CD4-positive, alpha-beta T cell treated with Interleukin-10 for 1 hour (primary cell): Measurements from ENCODE around the gene VWC2.
"Not testable (repeated sequence)": the region's sequence is repeated elsewhere in the genome, so short reads cannot be mapped to it uniquely, and the experiment has no call there.

Source experiments
- DNase-seq: peaks from one replicate; pipeline ENCODE4 v3.0.0-alpha.2; 2020

The VWC2 gene

DNA sequence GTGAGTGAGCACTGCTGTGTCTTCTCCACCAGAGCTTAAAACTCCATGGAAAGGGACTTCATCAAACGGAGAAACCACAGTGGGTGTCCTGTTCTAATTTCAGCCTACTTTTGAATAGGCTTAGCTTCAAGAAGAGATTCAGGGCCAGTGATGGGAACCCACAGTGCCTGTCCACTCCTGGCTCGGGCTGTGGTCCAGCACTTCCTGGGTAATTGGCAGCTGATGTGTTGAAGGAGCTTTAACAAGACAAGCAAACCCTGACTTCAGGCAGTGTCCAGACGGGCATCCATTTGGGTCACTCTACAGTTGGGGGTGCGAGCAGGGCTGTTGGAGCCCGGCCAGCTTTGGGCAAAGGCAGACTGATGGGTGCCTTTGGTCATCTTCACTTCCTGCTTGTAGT is 14.5 kb downstream of the VWC2 start:
- no peak for DNase-seq

GRCh38 chr7:49788455-49789059 is 15.1 kb downstream of the VWC2 start:
- DNase-seq, result no peak

GRCh38 chr7:49789736-49790135 is 16.3 kb downstream of the VWC2 start:
- DNase-seq, result no peak

DNA sequence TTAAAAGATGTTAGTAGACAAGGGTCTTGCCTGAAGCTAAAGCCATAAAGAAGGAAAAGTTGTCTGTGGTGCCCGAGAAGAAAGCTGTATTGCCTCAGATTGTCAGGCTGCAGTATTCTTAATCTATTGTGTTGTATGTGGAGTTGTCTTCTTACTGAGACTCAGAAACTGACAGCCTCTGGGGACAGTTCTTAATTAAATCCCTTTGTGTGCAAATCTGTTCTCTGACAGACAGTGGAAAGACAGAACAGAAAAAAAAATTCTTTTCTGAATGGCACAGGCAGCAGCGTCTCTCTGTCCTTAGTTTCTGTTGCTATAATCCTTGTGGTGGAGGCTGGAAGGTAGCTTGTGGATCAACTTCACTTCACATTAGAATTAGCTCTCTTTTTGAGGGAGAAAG is 16.8 kb downstream of the VWC2 start:
- DNase-seq, result no peak

DNA sequence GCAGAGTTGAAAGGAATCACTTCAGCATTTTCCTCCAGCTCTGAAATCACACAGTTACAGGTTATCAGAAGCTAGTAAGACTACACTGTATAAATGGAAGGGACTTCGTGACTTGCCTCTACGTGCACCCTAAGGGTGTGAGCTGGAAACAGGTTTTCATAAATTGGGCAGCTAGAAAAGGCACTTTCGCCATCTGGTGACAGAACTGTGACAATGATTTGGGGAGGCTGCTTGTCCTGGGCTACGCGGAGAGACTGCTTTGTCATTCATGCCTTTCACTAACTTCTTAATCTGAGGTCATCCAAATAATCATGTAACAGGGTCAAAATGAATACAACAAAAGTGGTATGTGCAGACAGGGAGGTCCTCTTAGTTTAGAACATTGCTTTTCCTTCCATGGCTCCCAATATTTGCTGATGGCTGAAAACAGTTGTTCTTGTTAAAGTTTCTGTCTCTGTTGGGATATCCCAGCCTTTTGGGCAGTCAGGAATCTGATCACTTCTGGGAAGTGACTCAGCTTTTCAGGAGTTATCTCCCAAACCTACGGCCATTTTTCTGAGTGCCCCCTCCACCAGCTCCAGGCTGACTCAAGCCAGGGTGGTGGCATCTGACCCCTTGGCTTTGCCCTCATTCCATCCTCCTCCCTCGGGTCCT is 17.8 kb downstream of the VWC2 start:
- DNase-seq, result no peak

GRCh38 chr7:49797987-49798660 is 24.7 kb downstream of the VWC2 start:
- no peak for DNase-seq

GRCh38 chr7:49800031-49800430 is 26.6 kb downstream of the VWC2 start:
- DNase-seq, result no peak

- DNase-seq, result no peak
Observed at GRCh38 chr7:49802600-49802999, 29.2 kb downstream of the VWC2 start.

DNA sequence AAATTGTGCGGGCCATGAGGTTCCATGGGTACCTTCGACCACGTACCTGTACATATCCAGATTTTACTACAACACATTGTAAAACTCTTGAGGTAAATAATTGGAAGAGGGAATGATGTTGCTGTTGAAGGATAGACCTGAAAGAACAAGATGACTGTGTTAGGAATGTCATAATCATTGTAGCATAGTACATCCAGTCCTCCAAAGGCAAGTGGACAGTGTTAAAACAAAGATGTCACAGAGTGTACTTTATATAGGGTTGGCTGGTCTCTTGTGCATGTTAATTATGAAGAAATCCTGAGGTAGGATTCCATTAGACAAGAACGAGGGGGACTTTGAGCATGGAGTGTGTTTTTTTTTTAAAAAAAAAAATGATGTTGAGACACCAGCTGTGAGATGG is 30.4 kb downstream of the VWC2 start:
- no peak for DNase-seq

GRCh38 chr7:49805371-49806007 is 32.1 kb downstream of the VWC2 start:
- DNase-seq, result no peak

DNA sequence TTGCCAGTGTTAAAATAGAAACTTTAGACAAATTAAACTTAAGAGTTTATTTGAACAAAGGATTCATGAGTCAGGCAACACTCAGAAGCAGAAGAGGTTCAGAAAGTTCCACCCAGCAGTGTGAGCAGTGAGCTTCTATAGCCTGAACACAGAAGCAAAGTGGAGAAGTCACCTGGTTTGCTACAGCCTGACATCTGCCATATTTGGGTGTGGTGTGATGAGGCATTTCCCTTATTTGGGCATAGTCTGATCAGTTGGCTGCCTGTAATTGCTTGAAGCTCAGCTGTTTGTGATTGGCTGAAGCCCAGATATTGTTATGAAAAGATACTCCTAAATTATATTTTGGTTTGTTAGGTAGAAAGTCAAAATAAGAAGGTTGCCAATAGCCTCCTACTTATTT is 39.1 kb downstream of the VWC2 start:
- no peak for DNase-seq

DNA sequence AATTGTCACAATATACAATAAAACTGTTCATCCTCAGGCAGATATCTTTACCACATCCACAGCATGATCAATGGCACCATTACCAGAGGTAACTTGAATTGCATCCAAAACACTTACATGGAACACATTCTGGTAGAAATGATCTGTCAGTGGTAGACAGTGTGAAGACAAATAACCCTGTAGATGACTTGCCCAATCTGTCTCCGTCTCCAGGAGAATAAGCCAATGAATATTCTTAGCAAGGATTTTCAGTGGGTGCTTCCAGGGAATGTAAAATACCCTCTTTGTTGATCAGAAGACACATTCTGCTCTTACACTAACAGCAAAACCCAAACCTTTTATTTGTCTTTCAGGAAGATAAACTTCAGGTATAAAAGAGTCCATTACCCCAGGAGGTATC is 43.8 kb downstream of the VWC2 start:
- DNase-seq, result no peak

- no peak for DNase-seq
Observed at GRCh38 chr7:49821181-49821580, 47.7 kb downstream of the VWC2 start.

- DNase-seq, result no peak
Observed at GRCh38 chr7:49822856-49823255, 49.4 kb downstream of the VWC2 start.

DNA sequence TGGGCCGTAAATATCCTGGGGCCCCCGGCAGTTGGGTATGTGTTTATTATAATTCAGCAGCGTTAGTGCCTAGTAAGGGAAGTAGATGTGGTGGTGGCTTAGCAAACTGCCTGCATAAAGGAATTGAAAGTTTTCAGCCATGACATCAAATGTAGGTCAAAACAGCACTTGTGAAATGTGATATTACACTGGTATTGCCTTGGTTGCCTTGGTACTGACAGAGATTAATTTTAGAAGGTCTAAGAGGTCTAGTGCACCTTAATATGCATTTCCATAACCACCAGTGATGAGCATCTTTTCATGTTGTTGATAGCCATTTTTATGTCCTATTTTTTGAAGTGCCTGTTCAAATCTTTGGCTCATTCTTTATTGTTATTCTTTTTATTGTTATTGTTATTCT is 50.1 kb downstream of the VWC2 start:
- no peak for DNase-seq

- no peak for DNase-seq
Observed at GRCh38 chr7:49839863-49840645, 66.6 kb downstream of the VWC2 start.

DNA sequence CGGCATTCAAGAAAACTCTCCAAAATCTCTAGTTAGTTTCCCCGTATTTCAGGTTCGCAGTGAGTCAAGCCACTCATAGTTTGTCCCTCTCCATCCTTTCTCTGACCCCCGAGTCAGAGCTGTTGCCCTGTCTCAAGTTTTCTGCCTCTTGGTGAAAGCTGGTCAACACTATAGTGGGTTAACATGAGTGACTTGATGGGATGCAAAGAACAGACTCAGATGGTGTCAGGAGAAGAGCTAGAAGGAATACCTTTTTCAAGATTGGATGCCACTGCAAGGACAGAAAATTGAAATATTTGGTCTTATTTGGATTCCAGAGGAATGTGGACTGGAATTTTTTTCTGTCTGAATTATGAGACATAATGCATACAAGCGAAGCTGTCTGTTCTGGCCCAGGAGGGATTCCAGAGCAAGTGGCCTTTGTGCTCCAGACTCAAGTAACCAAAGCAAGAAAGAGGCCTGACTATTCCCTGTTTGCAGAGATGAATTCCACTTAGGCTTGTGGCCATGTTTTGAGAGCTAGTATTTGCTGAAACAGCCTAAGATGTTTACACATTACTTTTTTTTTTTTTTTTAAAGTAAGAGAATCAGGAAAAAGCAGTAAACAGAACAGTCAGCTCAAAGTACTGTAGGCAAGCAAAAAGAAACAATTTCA is 67.4 kb downstream of the VWC2 start:
- no peak for DNase-seq

DNA sequence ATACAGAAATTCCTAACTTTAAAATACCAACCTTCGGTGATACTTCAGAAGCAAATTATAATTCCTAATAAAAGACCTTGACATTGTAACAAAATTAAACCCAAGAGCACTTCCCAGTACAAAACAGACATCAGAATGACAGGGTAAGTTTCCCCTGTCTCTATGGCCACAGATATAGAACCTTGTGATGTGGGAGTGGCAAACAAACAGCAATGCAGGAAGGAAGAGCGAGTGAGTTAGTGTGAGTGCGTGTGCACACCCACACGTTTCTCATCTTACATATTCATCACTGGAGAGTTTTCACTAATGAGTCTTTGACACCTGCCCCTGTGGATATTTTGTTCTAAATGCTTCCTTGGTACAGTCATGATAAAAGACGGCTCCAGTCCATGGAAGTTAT is 72.2 kb downstream of the VWC2 start:
- DNase-seq, result no peak

- no peak for DNase-seq
Observed at GRCh38 chr7:49848211-49848841, 74.9 kb downstream of the VWC2 start.

DNA sequence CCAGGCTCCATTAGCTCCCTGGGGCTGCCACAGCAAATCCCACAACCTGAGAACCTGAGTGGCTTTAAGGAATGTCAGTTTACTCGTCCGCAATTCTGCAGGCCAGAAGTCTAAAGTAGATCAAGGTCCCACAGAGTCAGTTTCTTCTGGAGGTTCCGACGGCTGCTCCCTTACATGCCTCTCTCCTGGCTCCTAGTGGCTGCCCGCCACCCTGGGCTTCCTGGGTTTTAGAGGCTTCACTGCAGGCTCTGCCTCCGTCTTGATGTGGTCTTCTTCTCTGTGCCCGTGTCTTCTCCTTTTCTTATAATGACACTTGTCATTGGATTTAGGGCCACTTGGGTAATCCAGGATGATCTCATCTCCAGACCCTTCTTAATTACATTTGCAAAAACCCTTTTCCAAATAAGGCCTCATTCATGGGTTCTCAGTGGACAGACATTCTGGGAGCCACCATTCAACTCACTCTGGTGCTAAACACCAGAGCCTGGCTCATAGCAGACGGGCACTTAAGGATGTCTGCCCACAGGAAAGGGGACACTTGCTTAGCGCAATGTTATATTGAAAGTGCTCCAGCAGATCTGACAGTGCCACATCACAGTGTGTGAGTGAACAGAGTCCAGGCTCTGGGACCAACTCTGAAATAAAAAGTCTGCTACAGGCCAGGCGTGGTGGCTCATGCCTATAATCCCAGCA is 77.6 kb downstream of the VWC2 start:
- DNase-seq, result no peak

DNA sequence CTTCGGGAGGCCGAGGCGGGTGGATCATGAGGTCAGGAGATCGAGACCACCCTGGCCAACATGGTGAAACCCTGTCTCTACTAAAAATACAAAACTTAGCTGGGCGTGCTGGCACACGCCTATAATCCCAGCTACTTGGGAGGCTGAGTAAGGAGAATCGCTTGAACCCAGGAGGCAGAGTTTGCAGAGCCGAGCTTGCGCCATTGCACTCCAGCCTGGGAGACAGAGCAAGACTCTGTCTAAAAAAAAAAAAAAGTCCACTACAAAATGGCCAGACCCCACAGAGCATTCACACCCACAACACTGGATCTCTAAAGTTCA is 78.1 kb downstream of the VWC2 start:
- DNase-seq, result not testable (repeated sequence)
